Measurements from ENCODE around the gene SBK1.

DNA sequence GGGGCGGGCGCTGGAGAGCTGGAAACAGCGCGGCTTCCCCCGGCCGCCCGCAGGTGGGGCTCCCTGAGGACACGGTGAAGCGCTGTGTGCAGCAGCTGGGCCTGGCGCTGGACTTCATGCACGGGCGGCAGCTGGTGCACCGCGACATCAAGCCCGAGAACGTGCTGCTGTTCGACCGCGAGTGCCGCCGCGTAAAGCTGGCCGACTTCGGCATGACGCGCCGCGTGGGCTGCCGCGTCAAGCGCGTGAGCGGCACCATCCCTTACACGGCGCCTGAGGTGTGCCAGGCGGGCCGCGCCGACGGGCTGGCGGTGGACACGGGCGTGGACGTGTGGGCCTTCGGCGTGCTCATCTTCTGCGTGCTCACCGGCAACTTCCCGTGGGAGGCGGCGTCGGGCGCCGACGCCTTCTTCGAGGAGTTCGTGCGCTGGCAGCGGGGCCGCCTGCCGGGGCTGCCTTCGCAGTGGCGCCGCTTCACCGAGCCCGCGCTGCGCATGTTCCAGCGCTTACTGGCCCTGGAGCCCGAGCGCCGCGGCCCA is 27.8 kb downstream of the SBK1 start:
- no peak for TF ChIP-seq POLR2A (IDR thresholded peaks at IDR 0.05)
- TF ChIP-seq, protein P1, sequence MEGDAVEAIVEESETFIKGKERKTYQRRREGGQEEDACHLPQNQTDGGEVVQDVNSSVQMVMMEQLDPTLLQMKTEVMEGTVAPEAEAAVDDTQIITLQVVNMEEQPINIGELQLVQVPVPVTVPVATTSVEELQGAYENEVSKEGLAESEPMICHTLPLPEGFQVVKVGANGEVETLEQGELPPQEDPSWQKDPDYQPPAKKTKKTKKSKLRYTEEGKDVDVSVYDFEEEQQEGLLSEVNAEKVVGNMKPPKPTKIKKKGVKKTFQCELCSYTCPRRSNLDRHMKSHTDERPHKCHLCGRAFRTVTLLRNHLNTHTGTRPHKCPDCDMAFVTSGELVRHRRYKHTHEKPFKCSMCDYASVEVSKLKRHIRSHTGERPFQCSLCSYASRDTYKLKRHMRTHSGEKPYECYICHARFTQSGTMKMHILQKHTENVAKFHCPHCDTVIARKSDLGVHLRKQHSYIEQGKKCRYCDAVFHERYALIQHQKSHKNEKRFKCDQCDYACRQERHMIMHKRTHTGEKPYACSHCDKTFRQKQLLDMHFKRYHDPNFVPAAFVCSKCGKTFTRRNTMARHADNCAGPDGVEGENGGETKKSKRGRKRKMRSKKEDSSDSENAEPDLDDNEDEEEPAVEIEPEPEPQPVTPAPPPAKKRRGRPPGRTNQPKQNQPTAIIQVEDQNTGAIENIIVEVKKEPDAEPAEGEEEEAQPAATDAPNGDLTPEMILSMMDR (IDR thresholded peaks at IDR 0.05 in 4 of 5, conservative IDR thresholded peaks at IDR 0.05 in 1 of 5), result no peak
